Measurements from ENCODE around the gene JAZF1. TPM values are rescaled to one million over a fixed set of nuclear protein-coding genes. Genes with fewer than 3 reads are reported as not detected.

Gene JAZF1
- total and polyA plus RNA-seq, 4 donors = 5.2 to 16.5 (median 10.7) TPM

- no peak for TF ChIP-seq CTCF (IDR thresholded peaks at IDR 0.05; ENCODE audit: control extremely low read depth, extremely low read depth)
- Histone ChIP-seq H3K9ac (ENCODE audit: insufficient read depth in 1 of 2, low read length in 2 of 2) (no peak overlapping the region), H3K4me3 (no peak overlapping the region), H3K9me3 (ENCODE audit: control insufficient read depth in 4 of 4, insufficient read depth in 3 of 4, low read length in 3 of 4) (no peaks in the 10 kb centered on the region), H3K27ac (ENCODE audit: low read depth in 1 of 2, low read length in 1 of 2) (no peak overlapping the region), H3K4me1 (ENCODE audit: control insufficient read depth in 5 of 5, insufficient read depth in 5 of 5, low read length in 5 of 5) (no peaks in the 10 kb centered on the region), H3K27me3 (ENCODE audit: control insufficient read depth in 3 of 3, insufficient read depth in 3 of 3, low read length in 2 of 3) (no peaks in the 10 kb centered on the region), H3K36me3 (ENCODE audit: control insufficient read depth in 4 of 4, insufficient read depth in 4 of 4, low read length in 4 of 4) (peaks cover 2 to 12% (median 8%) of the 10 kb centered on the region in 4 donors)
- DNase-seq (no peak), ATAC-seq (ENCODE audit: insufficient read depth, low FRiP score) (no peak)
- WGBS, 2 donors = 97 to 100% methylated on average over 1 of the region's 1 CpG
Measured at GRCh38 chr7:27795977-27796376, 384.6 kb downstream of the JAZF1 start.

- Histone ChIP-seq H3K27me3 (ENCODE audit: control insufficient read depth in 3 of 3, insufficient read depth in 3 of 3, low read length in 2 of 3) (no peaks in the 10 kb centered on the region), H3K9me3 (ENCODE audit: control insufficient read depth in 4 of 4, insufficient read depth in 3 of 4, low read length in 3 of 4) (no peaks in the 10 kb centered on the region), H3K4me1 (ENCODE audit: control insufficient read depth in 5 of 5, insufficient read depth in 5 of 5, low read length in 5 of 5) (no peaks in the 10 kb centered on the region), H3K36me3 (ENCODE audit: control insufficient read depth in 4 of 4, insufficient read depth in 4 of 4, low read length in 4 of 4) (peaks cover 3 to 12% (median 8%) of the 10 kb centered on the region in 4 donors), H3K27ac (ENCODE audit: low read depth in 1 of 2, low read length in 1 of 2) (no peak overlapping the region), H3K9ac (ENCODE audit: insufficient read depth in 1 of 2, low read length in 2 of 2) (no peak overlapping the region), H3K4me3 (no peak overlapping the region)
- DNase-seq = no peak
- TF ChIP-seq CTCF (IDR thresholded peaks at IDR 0.05; ENCODE audit: control extremely low read depth, extremely low read depth) = no peak
- ATAC-seq (ENCODE audit: insufficient read depth, low FRiP score) = no peak
- 82 to 97% methylated on average over 1 of the region's 1 CpG for WGBS, 2 donors
Measured at GRCh38 chr7:27793780-27794179, 386.8 kb downstream of the JAZF1 start.

GRCh38 chr7:27788437-27788836, 392.2 kb downstream of the JAZF1 start:
- Histone ChIP-seq H3K4me1 (ENCODE audit: control insufficient read depth in 5 of 5, insufficient read depth in 5 of 5, low read length in 5 of 5) (peaks cover 0 to 2% (median 0%) of the 10 kb centered on the region in 5 donors), H3K27ac (ENCODE audit: low read depth in 1 of 2, low read length in 1 of 2) (no peak overlapping the region), H3K27me3 (ENCODE audit: control insufficient read depth in 3 of 3, insufficient read depth in 3 of 3, low read length in 2 of 3) (no peaks in the 10 kb centered on the region), H3K9ac (ENCODE audit: insufficient read depth in 1 of 2, low read length in 2 of 2) (no peak overlapping the region), H3K4me3 (no peak overlapping the region), H3K36me3 (ENCODE audit: control insufficient read depth in 4 of 4, insufficient read depth in 4 of 4, low read length in 4 of 4) (peaks cover 0 to 12% (median 6%) of the 10 kb centered on the region in 4 donors), H3K9me3 (ENCODE audit: control insufficient read depth in 4 of 4, insufficient read depth in 3 of 4, low read length in 3 of 4) (no peaks in the 10 kb centered on the region)
- ATAC-seq (ENCODE audit: insufficient read depth, low FRiP score) = no peak
- DNase-seq = no peak
- TF ChIP-seq CTCF (IDR thresholded peaks at IDR 0.05; ENCODE audit: control extremely low read depth, extremely low read depth) = no peak

- peak; percentile 77 for ATAC-seq (ENCODE audit: insufficient read depth, low FRiP score)
- Histone ChIP-seq H3K36me3 (ENCODE audit: control insufficient read depth in 4 of 4, insufficient read depth in 4 of 4, low read length in 4 of 4) (peaks cover 0 to 12% (median 3%) of the 10 kb centered on the region in 4 donors), H3K4me1 (ENCODE audit: control insufficient read depth in 5 of 5, insufficient read depth in 5 of 5, low read length in 5 of 5) (peaks cover 0 to 2% (median 0%) of the 10 kb centered on the region in 5 donors), H3K27ac (ENCODE audit: low read depth in 1 of 2, low read length in 1 of 2) (no peak overlapping the region), H3K4me3 (no peak overlapping the region), H3K27me3 (ENCODE audit: control insufficient read depth in 3 of 3, insufficient read depth in 3 of 3, low read length in 2 of 3) (no peaks in the 10 kb centered on the region), H3K9me3 (ENCODE audit: control insufficient read depth in 4 of 4, insufficient read depth in 3 of 4, low read length in 3 of 4) (no peaks in the 10 kb centered on the region), H3K9ac (ENCODE audit: insufficient read depth in 1 of 2, low read length in 2 of 2) (no peak overlapping the region)
- WGBS, 2 donors = 60 to 61% methylated on average over 6 of the region's 6 CpGs
- peak in 2 of 3 donors; percentile 24 to 44 for DNase-seq
- peak; percentile 11 for TF ChIP-seq CTCF (IDR thresholded peaks at IDR 0.05; ENCODE audit: control extremely low read depth, extremely low read depth)
Measured at GRCh38 chr7:27784399-27785053, 396.1 kb downstream of the JAZF1 start.

All from lung (tissue), 12 donors.